Measurements from ENCODE around the gene EOMES. TPM values are rescaled to one million over a fixed set of nuclear protein-coding genes. Genes with fewer than 3 reads are reported as not detected.
"Not testable (repeated sequence)": the region's sequence is repeated elsewhere in the genome, so short reads cannot be mapped to it uniquely, and the experiment has no call there.

Gene EOMES
- polyA plus RNA-seq (2013, experiment 1 of 2), result 1.2 TPM
- polyA plus RNA-seq (2013, experiment 2 of 2), result 0.56 TPM

DNA sequence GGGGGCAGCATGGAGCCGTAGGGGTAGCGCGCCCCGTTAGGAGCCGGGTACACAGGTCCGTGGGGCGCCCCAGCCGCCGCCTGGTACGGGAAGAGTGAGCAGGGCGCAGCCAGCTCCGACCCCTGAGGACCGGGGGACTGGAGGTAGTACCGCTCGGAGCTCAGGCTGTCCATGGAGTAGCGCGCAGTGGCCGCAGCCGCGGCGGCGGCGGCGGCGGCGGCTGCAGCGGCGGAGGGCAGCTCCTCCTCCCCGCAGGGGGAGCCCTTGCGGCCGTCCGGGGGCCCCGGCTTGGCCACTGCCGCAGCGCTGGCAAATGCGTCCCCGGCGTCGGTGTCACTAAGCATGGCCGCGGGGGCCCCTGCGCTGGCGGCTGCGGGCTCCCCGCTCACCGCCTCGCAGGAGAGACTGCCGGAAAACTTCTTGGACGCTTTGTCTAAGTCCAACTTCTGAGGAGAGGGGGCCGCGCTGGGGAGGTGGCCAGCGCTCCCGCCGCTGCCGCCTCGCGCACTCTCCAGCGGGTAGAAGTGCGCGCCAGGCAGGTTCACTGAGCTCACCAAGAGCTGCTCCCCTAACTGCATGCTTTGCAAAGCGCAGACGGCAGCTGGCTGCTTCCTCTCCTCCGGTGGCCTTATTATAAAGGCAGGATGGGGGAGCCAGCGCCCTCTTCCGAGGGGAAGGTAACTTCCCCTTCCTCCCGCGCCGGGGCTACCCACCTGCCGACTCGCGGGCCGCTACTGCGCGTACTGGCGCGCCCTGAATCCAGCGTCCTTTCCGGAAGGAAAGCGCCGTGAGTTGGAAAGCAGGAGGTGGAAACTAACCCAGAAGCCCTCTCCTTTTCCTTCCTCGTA lies at the start of gene EOMES:
TSS of gene EOMES (minus strand) at position 607 of the 848 bp plus-strand sequence. CDS start at position 578, 29 bp downstream.
- Histone ChIP-seq H3K9me3 (ENCODE audit: control insufficient read depth, low read length) (no peaks in the 10 kb centered on the region), H3K27ac (ENCODE audit: low read depth, low read length, severe bottlenecking) (no peak within 1 kb of the TSS), H3K4me1 (ENCODE audit: control insufficient read depth, insufficient read depth, low read length, poor library complexity, severe bottlenecking) (peaks cover 4% of the 10 kb centered on the region), H3K4me3 (ENCODE audit: extremely low read depth, insufficient read depth, low read length, poor library complexity, severe bottlenecking) (peak within 1 kb of the TSS; percentile 51), H3K36me3 (ENCODE audit: control insufficient read depth, insufficient read depth, low read length) (no peaks in the 10 kb centered on the region)
- WGBS, 2 experiments (ENCODE audit: insufficient coverage in 2 of 2), result 0% methylated on average over 42 to 55 of the region's 81 CpGs

- not testable (repeated sequence) for H3K4me1 ChIP-seq (ENCODE audit: control insufficient read depth, insufficient read depth, low read length, poor library complexity, severe bottlenecking); H3K4me3 ChIP-seq (ENCODE audit: extremely low read depth, insufficient read depth, low read length, poor library complexity, severe bottlenecking); H3K36me3 ChIP-seq (ENCODE audit: control insufficient read depth, insufficient read depth, low read length); H3K9me3 ChIP-seq (ENCODE audit: control insufficient read depth, low read length); H3K27ac ChIP-seq (ENCODE audit: low read depth, low read length, severe bottlenecking)
- WGBS, 2 experiments (ENCODE audit: insufficient coverage in 2 of 2), result 100% methylated on average over 2 of the region's 4 CpGs; no CpG with 5 or more reads in 1 of the 2 experiments
These were observed 48.3 kb upstream of the EOMES start for GRCh38 chr3:27770384-27770783.

- H3K4me1 ChIP-seq (ENCODE audit: control insufficient read depth, insufficient read depth, low read length, poor library complexity, severe bottlenecking), result no peaks in the 10 kb centered on the region
- H3K9me3 ChIP-seq (ENCODE audit: control insufficient read depth, low read length), result no peaks in the 10 kb centered on the region
- no peaks in the 10 kb centered on the region for H3K36me3 ChIP-seq (ENCODE audit: control insufficient read depth, insufficient read depth, low read length)
- H3K27ac ChIP-seq (ENCODE audit: low read depth, low read length, severe bottlenecking), result no peak overlapping the region
- 48 to 67% methylated on average over 1 to 2 of the region's 3 CpGs for WGBS, 2 experiments (ENCODE audit: insufficient coverage in 2 of 2)
- no peak overlapping the region for H3K4me3 ChIP-seq (ENCODE audit: extremely low read depth, insufficient read depth, low read length, poor library complexity, severe bottlenecking)
These were observed 44.9 kb upstream of the EOMES start for GRCh38 chr3:27767000-27767399.

- H3K4me3 ChIP-seq (ENCODE audit: extremely low read depth, insufficient read depth, low read length, poor library complexity, severe bottlenecking), result no peak overlapping the region
- H3K36me3 ChIP-seq (ENCODE audit: control insufficient read depth, insufficient read depth, low read length), result no peaks in the 10 kb centered on the region
- no peaks in the 10 kb centered on the region for H3K4me1 ChIP-seq (ENCODE audit: control insufficient read depth, insufficient read depth, low read length, poor library complexity, severe bottlenecking)
- 78 to 85% methylated on average over 1 of the region's 1 CpG for WGBS, 2 experiments (ENCODE audit: insufficient coverage in 2 of 2)
- H3K27ac ChIP-seq (ENCODE audit: low read depth, low read length, severe bottlenecking), result no peak overlapping the region
- H3K9me3 ChIP-seq (ENCODE audit: control insufficient read depth, low read length), result no peaks in the 10 kb centered on the region
These were observed 36.0 kb upstream of the EOMES start for GRCh38 chr3:27758083-27758482.

DNA sequence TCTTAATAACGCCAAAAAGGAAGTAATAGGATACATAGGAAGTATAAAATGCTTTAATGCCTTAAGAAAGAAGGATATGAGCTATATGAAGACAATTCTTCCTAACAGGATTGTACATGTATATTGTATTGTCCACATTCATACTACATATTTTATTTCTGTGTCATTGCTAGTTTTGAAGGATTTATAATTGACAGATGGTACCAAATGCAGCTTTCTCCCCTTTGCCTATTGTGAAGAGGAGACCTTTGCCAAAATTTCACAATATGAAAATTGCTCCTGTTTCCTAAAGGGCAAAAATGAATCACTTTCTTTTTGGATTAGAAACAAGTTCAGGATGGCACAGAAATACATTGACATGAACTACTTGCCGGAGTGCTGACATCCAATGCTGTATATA lies 34.8 kb upstream of the EOMES start:
- 100% methylated on average over 1 of the region's 2 CpGs; no CpG with 5 or more reads in 1 of the 2 experiments for WGBS, 2 experiments (ENCODE audit: insufficient coverage in 2 of 2)

GRCh38 chr3:27752926-27753325 lies 30.8 kb upstream of the EOMES start:
- no CpG with 5 or more reads among the region's 1 CpG for WGBS, 2 experiments (ENCODE audit: insufficient coverage in 2 of 2)
- no peaks in the 10 kb centered on the region for H3K36me3 ChIP-seq (ENCODE audit: control insufficient read depth, insufficient read depth, low read length)
- H3K4me3 ChIP-seq (ENCODE audit: extremely low read depth, insufficient read depth, low read length, poor library complexity, severe bottlenecking), result no peak overlapping the region
- H3K9me3 ChIP-seq (ENCODE audit: control insufficient read depth, low read length), result no peaks in the 10 kb centered on the region
- H3K27ac ChIP-seq (ENCODE audit: low read depth, low read length, severe bottlenecking), result no peak overlapping the region
- no peaks in the 10 kb centered on the region for H3K4me1 ChIP-seq (ENCODE audit: control insufficient read depth, insufficient read depth, low read length, poor library complexity, severe bottlenecking)

More for the DNA sequence above, 34.8 kb upstream of the EOMES start:
- H3K4me3 ChIP-seq (ENCODE audit: extremely low read depth, insufficient read depth, low read length, poor library complexity, severe bottlenecking), result no peak overlapping the region
- H3K27ac ChIP-seq (ENCODE audit: low read depth, low read length, severe bottlenecking), result no peak overlapping the region
- H3K4me1 ChIP-seq (ENCODE audit: control insufficient read depth, insufficient read depth, low read length, poor library complexity, severe bottlenecking), result no peaks in the 10 kb centered on the region
- H3K9me3 ChIP-seq (ENCODE audit: control insufficient read depth, low read length), result no peaks in the 10 kb centered on the region
- no peaks in the 10 kb centered on the region for H3K36me3 ChIP-seq (ENCODE audit: control insufficient read depth, insufficient read depth, low read length)

- 100% methylated on average over 1 of the region's 1 CpG for WGBS, 2 experiments (ENCODE audit: insufficient coverage in 2 of 2)
- Histone ChIP-seq H3K4me3 (ENCODE audit: extremely low read depth, insufficient read depth, low read length, poor library complexity, severe bottlenecking) (no peak overlapping the region), H3K27ac (ENCODE audit: low read depth, low read length, severe bottlenecking) (no peak overlapping the region)
These were observed 27.5 kb upstream of the EOMES start for GRCh38 chr3:27749643-27750042.

GRCh38 chr3:27746838-27747237 lies 24.7 kb upstream of the EOMES start:
- Histone ChIP-seq H3K4me1 (ENCODE audit: control insufficient read depth, insufficient read depth, low read length, poor library complexity, severe bottlenecking) (no peaks in the 10 kb centered on the region), H3K9me3 (ENCODE audit: control insufficient read depth, low read length) (peaks cover 3% of the 10 kb centered on the region), H3K27ac (ENCODE audit: low read depth, low read length, severe bottlenecking) (no peak overlapping the region), H3K4me3 (ENCODE audit: extremely low read depth, insufficient read depth, low read length, poor library complexity, severe bottlenecking) (no peak overlapping the region), H3K36me3 (ENCODE audit: control insufficient read depth, insufficient read depth, low read length) (no peaks in the 10 kb centered on the region)
- WGBS, 2 experiments (ENCODE audit: insufficient coverage in 2 of 2), result 65% methylated on average over 2 of the region's 3 CpGs; no CpG with 5 or more reads in 1 of the 2 experiments

More at GRCh38 chr3:27749643-27750042, 27.5 kb upstream of the EOMES start:
- Histone ChIP-seq H3K4me1 (ENCODE audit: control insufficient read depth, insufficient read depth, low read length, poor library complexity, severe bottlenecking) (no peaks in the 10 kb centered on the region), H3K9me3 (ENCODE audit: control insufficient read depth, low read length) (no peaks in the 10 kb centered on the region), H3K36me3 (ENCODE audit: control insufficient read depth, insufficient read depth, low read length) (no peaks in the 10 kb centered on the region)

DNA sequence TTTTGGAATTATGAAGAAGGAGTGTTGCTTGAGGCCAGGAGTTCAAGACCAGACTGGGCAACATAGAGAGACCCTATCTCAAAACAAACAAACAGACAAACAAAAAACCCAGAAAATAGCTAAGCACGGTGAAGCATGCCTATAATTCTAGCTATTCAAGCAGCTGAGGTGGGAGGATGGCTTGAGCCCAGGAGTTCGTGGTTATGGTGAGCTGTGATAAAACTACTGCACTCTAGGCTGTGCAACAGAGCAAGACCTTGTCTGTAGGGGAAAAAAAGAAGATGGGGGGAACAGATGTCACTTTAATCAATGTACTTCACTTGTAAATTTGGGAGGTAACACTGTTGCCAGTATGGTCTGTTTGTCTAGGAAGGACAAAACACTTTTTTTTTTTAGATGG lies 18.7 kb upstream of the EOMES start:
- Histone ChIP-seq H3K9me3 (ENCODE audit: control insufficient read depth, low read length) (peaks cover 3% of the 10 kb centered on the region), H3K27ac (ENCODE audit: low read depth, low read length, severe bottlenecking) (no peak overlapping the region), H3K36me3 (ENCODE audit: control insufficient read depth, insufficient read depth, low read length) (no peaks in the 10 kb centered on the region), H3K4me3 (ENCODE audit: extremely low read depth, insufficient read depth, low read length, poor library complexity, severe bottlenecking) (no peak overlapping the region), H3K4me1 (ENCODE audit: control insufficient read depth, insufficient read depth, low read length, poor library complexity, severe bottlenecking) (no peaks in the 10 kb centered on the region)
- 75% methylated on average over 1 to 2 of the region's 2 CpGs for WGBS, 2 experiments (ENCODE audit: insufficient coverage in 2 of 2)

DNA sequence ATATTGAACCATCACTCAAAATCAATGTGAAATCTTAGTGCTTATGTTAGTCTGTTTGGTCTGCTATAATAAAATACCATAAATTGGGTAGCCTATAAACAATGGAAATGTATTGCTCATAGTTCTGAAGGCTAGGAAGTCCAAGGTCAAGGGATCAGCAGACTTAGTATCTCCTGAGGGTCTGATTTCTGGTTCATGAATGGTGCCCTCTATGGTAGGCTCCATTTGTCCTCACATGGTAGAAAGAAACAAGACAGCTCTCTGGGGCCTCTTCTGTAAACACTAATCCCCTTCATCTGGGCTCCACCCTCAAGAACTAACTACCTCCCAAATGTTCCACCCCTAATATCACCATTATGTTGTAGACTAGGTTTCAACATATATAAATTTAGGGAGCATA lies 15.0 kb upstream of the EOMES start:
- H3K36me3 ChIP-seq (ENCODE audit: control insufficient read depth, insufficient read depth, low read length), result no peaks in the 10 kb centered on the region
- no peaks in the 10 kb centered on the region for H3K4me1 ChIP-seq (ENCODE audit: control insufficient read depth, insufficient read depth, low read length, poor library complexity, severe bottlenecking)
- no peak overlapping the region for H3K27ac ChIP-seq (ENCODE audit: low read depth, low read length, severe bottlenecking)
- no peaks in the 10 kb centered on the region for H3K9me3 ChIP-seq (ENCODE audit: control insufficient read depth, low read length)
- no peak overlapping the region for H3K4me3 ChIP-seq (ENCODE audit: extremely low read depth, insufficient read depth, low read length, poor library complexity, severe bottlenecking)

Measured in mesodermal cell (in vitro differentiated cells).